ENCODE measurements around the gene WNT9A. TPM values are rescaled to one million over a fixed set of nuclear protein-coding genes. Genes with fewer than 3 reads are reported as not detected.

WNT9A gene
- total RNA-seq, 6 donors from 2014 or later = 4.2 to 15.5 (median 10.9) TPM

DNA sequence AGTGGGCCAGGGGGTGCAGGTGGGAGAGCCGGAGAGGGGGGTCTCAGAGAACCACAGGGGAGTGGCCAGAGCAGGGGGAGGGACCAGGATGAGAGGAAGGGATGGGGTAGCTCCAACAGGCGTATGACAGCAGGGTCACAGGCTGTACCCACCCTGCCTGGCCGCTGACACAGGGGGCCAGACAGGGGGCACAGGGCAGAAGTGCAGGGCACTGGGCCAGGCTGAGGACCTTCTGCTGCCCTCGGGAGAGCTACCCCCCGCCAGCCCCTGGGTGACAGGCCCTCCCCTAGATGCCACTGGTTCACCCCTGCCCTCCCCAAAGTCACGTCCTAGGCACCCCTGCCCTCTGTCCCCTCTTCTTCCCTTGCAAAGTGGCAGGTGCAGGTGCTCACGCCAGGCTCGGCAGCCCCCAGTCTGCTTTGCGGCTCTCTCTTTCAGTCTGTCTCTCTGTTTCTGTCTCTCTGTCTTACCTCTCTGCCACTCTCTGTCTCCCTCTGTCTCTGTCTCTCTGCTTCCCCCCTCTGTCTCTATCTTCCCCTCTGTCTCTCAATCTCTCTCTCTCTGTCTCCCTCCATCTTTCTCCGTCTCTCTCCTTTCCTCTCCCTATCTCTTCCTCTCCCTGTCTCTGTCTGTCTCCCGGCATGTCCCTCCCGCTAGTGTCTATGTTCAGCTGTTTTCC, 48.5 kb downstream of the WNT9A start:
- peak in 1 of 2 donors; percentile 5 for DNase-seq
- no peaks in the 10 kb centered on the region for H3K27me3 ChIP-seq
- no peak overlapping the region for H3K27ac ChIP-seq
- H3K36me3 ChIP-seq = no peaks in the 10 kb centered on the region
- H3K4me3 ChIP-seq = no peak overlapping the region
- WGBS, 2 donors = 73 to 74% methylated on average over 11 to 12 of the region's 12 CpGs
- H3K9me3 ChIP-seq = no peaks in the 10 kb centered on the region
- no peak for TF ChIP-seq POLR2AphosphoS5 (IDR thresholded peaks at IDR 0.05)
- TF ChIP-seq, protein P1, sequence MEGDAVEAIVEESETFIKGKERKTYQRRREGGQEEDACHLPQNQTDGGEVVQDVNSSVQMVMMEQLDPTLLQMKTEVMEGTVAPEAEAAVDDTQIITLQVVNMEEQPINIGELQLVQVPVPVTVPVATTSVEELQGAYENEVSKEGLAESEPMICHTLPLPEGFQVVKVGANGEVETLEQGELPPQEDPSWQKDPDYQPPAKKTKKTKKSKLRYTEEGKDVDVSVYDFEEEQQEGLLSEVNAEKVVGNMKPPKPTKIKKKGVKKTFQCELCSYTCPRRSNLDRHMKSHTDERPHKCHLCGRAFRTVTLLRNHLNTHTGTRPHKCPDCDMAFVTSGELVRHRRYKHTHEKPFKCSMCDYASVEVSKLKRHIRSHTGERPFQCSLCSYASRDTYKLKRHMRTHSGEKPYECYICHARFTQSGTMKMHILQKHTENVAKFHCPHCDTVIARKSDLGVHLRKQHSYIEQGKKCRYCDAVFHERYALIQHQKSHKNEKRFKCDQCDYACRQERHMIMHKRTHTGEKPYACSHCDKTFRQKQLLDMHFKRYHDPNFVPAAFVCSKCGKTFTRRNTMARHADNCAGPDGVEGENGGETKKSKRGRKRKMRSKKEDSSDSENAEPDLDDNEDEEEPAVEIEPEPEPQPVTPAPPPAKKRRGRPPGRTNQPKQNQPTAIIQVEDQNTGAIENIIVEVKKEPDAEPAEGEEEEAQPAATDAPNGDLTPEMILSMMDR (IDR thresholded peaks at IDR 0.05) = no peak
- no peak for TF ChIP-seq EP300 (IDR thresholded peaks at IDR 0.05)
- no peak for TF ChIP-seq POLR2A (IDR thresholded peaks at IDR 0.05)
- no peaks in the 10 kb centered on the region for H3K4me1 ChIP-seq
- ATAC-seq (ENCODE audit: low FRiP score in 2 of 2) = no peak

DNA sequence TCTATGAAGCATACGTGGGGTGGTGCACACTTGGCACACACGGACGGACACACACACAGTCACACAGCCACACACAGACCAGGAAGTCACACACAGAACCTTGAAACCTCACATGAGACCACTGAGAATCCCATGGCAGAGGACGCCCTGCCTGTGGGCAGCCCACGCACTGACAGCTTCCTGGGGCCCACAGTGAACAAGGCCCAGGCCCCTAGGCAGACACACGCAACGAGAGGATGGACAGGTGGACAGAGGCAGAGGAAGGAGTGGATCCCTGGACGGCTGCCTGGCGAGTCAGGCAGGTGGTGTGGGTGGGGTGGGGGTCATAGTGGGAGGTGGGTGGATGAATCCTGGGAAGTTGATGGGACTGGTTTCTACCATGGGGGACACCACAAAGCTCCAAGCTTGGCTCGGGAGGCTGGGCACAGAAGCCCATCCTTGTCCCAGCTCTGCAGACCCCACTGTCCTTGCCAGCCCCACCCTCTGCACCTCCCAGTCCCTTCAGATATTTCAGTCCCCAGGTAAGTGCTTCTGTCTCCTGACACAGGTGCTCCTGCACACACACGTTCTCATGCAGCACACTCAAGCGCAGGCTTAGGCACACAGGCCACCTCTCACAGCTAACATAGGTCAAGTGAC, 49.1 kb downstream of the WNT9A start:
- Histone ChIP-seq H3K27me3 (no peaks in the 10 kb centered on the region), H3K36me3 (no peaks in the 10 kb centered on the region), H3K4me3 (no peak overlapping the region), H3K9me3 (no peaks in the 10 kb centered on the region), H3K4me1 (no peaks in the 10 kb centered on the region), H3K27ac (no peak overlapping the region)
- WGBS, 2 donors = 73 to 85% methylated on average over 11 to 12 of the region's 12 CpGs
- DNase-seq = peak in 1 of 2 donors; percentile 11
- no peak for ATAC-seq (ENCODE audit: low FRiP score in 2 of 2)
- TF ChIP-seq, protein P1 (IDR thresholded peaks at IDR 0.05) = no peak
- TF ChIP-seq EP300 (IDR thresholded peaks at IDR 0.05) (no peak), POLR2AphosphoS5 (IDR thresholded peaks at IDR 0.05) (no peak), POLR2A (IDR thresholded peaks at IDR 0.05) (no peak)

DNA sequence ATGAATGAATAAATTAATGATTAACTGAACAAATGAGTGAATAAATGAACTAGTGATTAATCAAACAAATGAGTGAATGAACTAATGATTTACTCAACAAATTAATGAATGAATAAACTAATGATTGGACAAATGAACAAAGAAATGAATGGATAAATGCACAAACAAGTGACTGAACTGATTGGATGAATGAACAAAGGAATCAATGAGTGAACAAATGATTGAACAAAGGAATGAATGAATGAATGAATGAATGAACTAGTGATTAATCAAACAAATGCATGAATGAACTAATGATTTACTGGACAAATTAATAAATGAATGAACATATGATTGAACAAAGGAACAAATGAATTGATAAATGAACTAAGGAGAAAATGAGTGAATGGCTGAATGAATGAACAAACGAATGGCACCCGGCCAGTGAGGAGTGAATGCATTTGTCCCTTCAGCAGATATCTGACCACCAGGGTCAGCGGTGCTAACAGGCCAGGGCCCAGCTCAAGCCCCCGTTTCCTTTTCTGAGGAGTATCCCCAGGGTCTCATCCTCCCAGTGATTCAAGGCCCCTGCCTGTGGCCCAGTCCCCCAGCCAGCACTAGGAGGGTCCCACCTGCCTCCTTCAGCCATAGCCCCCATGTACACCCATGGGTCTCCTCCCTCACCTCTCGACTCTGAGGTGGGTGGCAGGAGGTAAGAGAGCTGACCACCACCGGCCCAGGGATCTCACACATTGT, 49.9 kb downstream of the WNT9A start:
- TF ChIP-seq POLR2A (IDR thresholded peaks at IDR 0.05) = no peak
- TF ChIP-seq EP300 (IDR thresholded peaks at IDR 0.05) = no peak
- TF ChIP-seq, protein P1 (IDR thresholded peaks at IDR 0.05) = no peak
- no peak for TF ChIP-seq POLR2AphosphoS5 (IDR thresholded peaks at IDR 0.05)
- WGBS, 2 donors = 84 to 92% methylated on average over 6 of the region's 6 CpGs
- no peak for ATAC-seq (ENCODE audit: low FRiP score in 2 of 2)

DNA sequence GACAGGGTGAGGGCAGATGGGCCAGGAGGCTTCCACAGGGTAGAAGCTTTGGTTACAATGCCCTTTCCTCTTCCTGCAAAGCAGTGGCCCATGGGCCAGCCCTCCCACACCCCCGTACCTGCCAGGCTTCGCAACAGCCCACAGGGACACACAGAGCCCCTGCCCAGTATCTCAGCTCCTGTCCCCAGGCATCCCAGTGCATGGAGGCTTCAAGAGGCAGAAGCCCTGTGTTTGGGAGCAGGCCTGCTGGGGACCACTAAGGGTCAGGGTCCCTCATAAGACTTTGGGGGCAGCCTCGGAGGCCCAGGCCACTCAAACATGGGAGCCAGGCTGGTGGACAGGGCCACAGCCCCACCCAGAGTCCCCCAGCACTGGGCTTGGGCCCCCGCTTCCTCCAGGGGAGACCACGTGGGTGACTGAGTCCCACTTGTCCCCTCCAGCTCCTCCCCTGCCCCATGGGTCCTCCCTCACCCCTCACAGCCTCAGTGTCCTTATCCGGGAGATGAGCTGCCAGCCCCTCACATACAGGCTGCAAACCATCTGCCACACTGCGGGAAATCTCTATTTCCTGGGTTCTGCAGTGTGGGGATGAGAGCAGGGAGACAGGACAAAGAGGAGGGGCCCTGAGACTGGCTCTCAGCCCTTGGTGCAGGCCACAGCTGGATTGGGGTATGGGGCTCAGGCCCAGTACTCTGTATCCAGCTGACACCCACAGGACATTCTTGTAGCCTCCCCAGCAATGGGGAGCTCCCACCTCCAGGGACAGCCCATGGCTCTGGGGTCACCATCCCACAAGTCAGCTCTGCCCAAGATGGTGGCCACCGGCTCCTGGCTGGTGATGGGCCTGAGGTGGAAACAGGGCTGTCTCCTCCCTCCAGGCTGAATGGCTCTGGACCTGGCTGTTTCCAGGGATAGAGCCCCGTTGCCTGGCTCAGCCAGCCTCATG, 50.7 kb downstream of the WNT9A start:
- H3K27ac ChIP-seq = no peak overlapping the region
- no peaks in the 10 kb centered on the region for H3K36me3 ChIP-seq
- H3K4me3 ChIP-seq = no peak overlapping the region
- DNase-seq (peak in 1 of 2 donors; percentile 12), ATAC-seq (ENCODE audit: low FRiP score in 2 of 2) (no peak)
- no peaks in the 10 kb centered on the region for H3K27me3 ChIP-seq
- 93 to 95% methylated on average over 2 of the region's 9 CpGs for WGBS, 2 donors
- no peaks in the 10 kb centered on the region for H3K4me1 ChIP-seq
- TF ChIP-seq POLR2AphosphoS5 (IDR thresholded peaks at IDR 0.05) (no peak), POLR2A (IDR thresholded peaks at IDR 0.05) (no peak), EP300 (IDR thresholded peaks at IDR 0.05) (no peak)
- TF ChIP-seq, protein P1 (IDR thresholded peaks at IDR 0.05) = no peak
- no peaks in the 10 kb centered on the region for H3K9me3 ChIP-seq

More for the DNA sequence above, 49.9 kb downstream of the WNT9A start:
- no peaks in the 10 kb centered on the region for H3K36me3 ChIP-seq
- no peaks in the 10 kb centered on the region for H3K27me3 ChIP-seq
- DNase-seq = peak in 1 of 2 donors; percentile 12
- no peak overlapping the region for H3K4me3 ChIP-seq
- no peaks in the 10 kb centered on the region for H3K4me1 ChIP-seq
- H3K27ac ChIP-seq = no peak overlapping the region
- no peaks in the 10 kb centered on the region for H3K9me3 ChIP-seq

Data from upper lobe of left lung (tissue), 6 donors.